ENCODE data around the gene ZC3H18. TPM values are rescaled to one million over a fixed set of nuclear protein-coding genes. Genes with fewer than 3 reads are reported as not detected.

ZC3H18 gene
- total RNA-seq, 6 experiments from 2014 or later = 8.7 to 22.8 (median 16.4) TPM

- no peaks in the 10 kb centered on the region for H3K9me3 ChIP-seq
- no peaks in the 10 kb centered on the region for H3K27me3 ChIP-seq
- H3K27ac ChIP-seq = no peak overlapping the region
- ATAC-seq (peak; percentile 35 to 67 (median 46)), DNase-seq (no peak)
- no peak for TF ChIP-seq CTCF (IDR thresholded peaks at IDR 0.05)
- no peak for TF ChIP-seq POLR2A (IDR thresholded peaks at IDR 0.05)
- intact Hi-C loops (cut with DNase I) = no loop called here
- H3K36me3 ChIP-seq = no peaks in the 10 kb centered on the region
- WGBS (ENCODE audit: insufficient coverage, low coverage, low lambda C conversion rate, missing lambda C conversion rate) = 50% methylated on average over 2 of the region's 16 CpGs
- H3K4me1 ChIP-seq = no peaks in the 10 kb centered on the region
- no peak overlapping the region for H3K4me3 ChIP-seq
Observed at GRCh38 chr16:88550246-88550661, 19.9 kb upstream of the ZC3H18 start.

GRCh38 chr16:88552166-88552565 is 18.0 kb upstream of the ZC3H18 start:
- TF ChIP-seq CTCF (IDR thresholded peaks at IDR 0.05) (no peak), POLR2A (IDR thresholded peaks at IDR 0.05) (no peak)
- no peak for ATAC-seq
- 64% methylated on average over 3 of the region's 10 CpGs for WGBS (ENCODE audit: insufficient coverage, low coverage, low lambda C conversion rate, missing lambda C conversion rate)

GRCh38 chr16:88552815-88553214 is 17.4 kb upstream of the ZC3H18 start:
- no peaks in the 10 kb centered on the region for H3K27me3 ChIP-seq
- DNase-seq = no peak
- no peak overlapping the region for H3K4me3 ChIP-seq
- no peak overlapping the region for H3K27ac ChIP-seq
- ATAC-seq = no peak
- H3K36me3 ChIP-seq = no peaks in the 10 kb centered on the region
- no peak for TF ChIP-seq POLR2A (IDR thresholded peaks at IDR 0.05)
- TF ChIP-seq CTCF (IDR thresholded peaks at IDR 0.05) = no peak
- intact Hi-C loops (cut with DNase I) = no loop called here
- no peaks in the 10 kb centered on the region for H3K4me1 ChIP-seq
- 80% methylated on average over 4 of the region's 13 CpGs for WGBS (ENCODE audit: insufficient coverage, low coverage, low lambda C conversion rate, missing lambda C conversion rate)
- no peaks in the 10 kb centered on the region for H3K9me3 ChIP-seq

More at GRCh38 chr16:88552166-88552565, 18.0 kb upstream of the ZC3H18 start:
- Histone ChIP-seq H3K4me1 (no peaks in the 10 kb centered on the region), H3K27me3 (no peaks in the 10 kb centered on the region), H3K4me3 (no peak overlapping the region), H3K9me3 (no peaks in the 10 kb centered on the region), H3K27ac (no peak overlapping the region), H3K36me3 (no peaks in the 10 kb centered on the region)
- intact Hi-C loops (cut with DNase I) = no loop called here
- no peak for DNase-seq

- TF ChIP-seq CTCF (IDR thresholded peaks at IDR 0.05) (no peak), POLR2A (IDR thresholded peaks at IDR 0.05) (no peak)
- ATAC-seq (no peak), DNase-seq (no peak)
- Histone ChIP-seq H3K27me3 (no peaks in the 10 kb centered on the region), H3K9me3 (no peaks in the 10 kb centered on the region), H3K4me3 (no peak overlapping the region), H3K27ac (no peak overlapping the region), H3K36me3 (no peaks in the 10 kb centered on the region), H3K4me1 (no peaks in the 10 kb centered on the region)
- 82% methylated on average over 3 of the region's 16 CpGs for WGBS (ENCODE audit: insufficient coverage, low coverage, low lambda C conversion rate, missing lambda C conversion rate)
- intact Hi-C loops (cut with DNase I) = no loop called here
Observed at GRCh38 chr16:88553739-88554138, 16.5 kb upstream of the ZC3H18 start.

- no peak for ATAC-seq
- intact Hi-C loops (cut with DNase I) = no loop called here
Observed at GRCh38 chr16:88554711-88555264, 15.4 kb upstream of the ZC3H18 start.

More at GRCh38 chr16:88554711-88555264, 15.4 kb upstream of the ZC3H18 start:
- no peaks in the 10 kb centered on the region for H3K27me3 ChIP-seq
- DNase-seq = no peak
- TF ChIP-seq CTCF (IDR thresholded peaks at IDR 0.05) = no peak
- TF ChIP-seq POLR2A (IDR thresholded peaks at IDR 0.05) = no peak
- H3K27ac ChIP-seq = no peak overlapping the region
- no peak overlapping the region for H3K4me3 ChIP-seq
- no peaks in the 10 kb centered on the region for H3K9me3 ChIP-seq
- 69% methylated on average over 12 of the region's 15 CpGs for WGBS (ENCODE audit: insufficient coverage, low coverage, low lambda C conversion rate, missing lambda C conversion rate)
- no peaks in the 10 kb centered on the region for H3K36me3 ChIP-seq
- H3K4me1 ChIP-seq = no peaks in the 10 kb centered on the region

Measured in right lobe of liver (tissue), 6 donors.